NCI-H2107 (cell line): ENCODE measurements around the gene ZC3HAV1L.
"Not testable (repeated sequence)": the region's sequence is repeated elsewhere in the genome, so short reads cannot be mapped to it uniquely, and the experiment has no call there.

Source experiments
- DNase-seq: peaks from one replicate; lab custom pipeline; 2025; lab: John Stamatoyannopoulos, UW

ZC3HAV1L gene

GRCh38 chr7:139054101-139054500 lies 18.3 kb upstream of the ZC3HAV1L start:
- no peak for DNase-seq

GRCh38 chr7:139051655-139052054 lies 15.8 kb upstream of the ZC3HAV1L start:
- DNase-seq = no peak

GRCh38 chr7:139049936-139050335 lies 14.1 kb upstream of the ZC3HAV1L start:
- no peak for DNase-seq

- DNase-seq = no peak
Observed at GRCh38 chr7:139049111-139049510, 13.3 kb upstream of the ZC3HAV1L start.

- DNase-seq = no peak
Observed at GRCh38 chr7:139047970-139048369, 12.1 kb upstream of the ZC3HAV1L start.

GRCh38 chr7:139046143-139046542 lies 10.3 kb upstream of the ZC3HAV1L start:
- DNase-seq = peak; percentile 83

- DNase-seq = no peak
Observed at GRCh38 chr7:139044813-139045794, 9.3 kb upstream of the ZC3HAV1L start.

GRCh38 chr7:139043823-139044812 lies 8.3 kb upstream of the ZC3HAV1L start:
- DNase-seq = no peak

GRCh38 chr7:139041378-139042085 lies 5.7 kb upstream of the ZC3HAV1L start:
- DNase-seq = no peak

GRCh38 chr7:139038691-139039090 lies 2.8 kb upstream of the ZC3HAV1L start:
- no peak for DNase-seq

GRCh38 chr7:139036901-139037300 lies 1.1 kb upstream of the ZC3HAV1L start:
- DNase-seq = no peak

- DNase-seq = no peak
Observed at GRCh38 chr7:139034855-139035585, 822 bp downstream of the ZC3HAV1L start.

- DNase-seq = no peak
Observed at GRCh38 chr7:139034336-139034735, 1.5 kb downstream of the ZC3HAV1L start.

- no peak for DNase-seq
Observed at GRCh38 chr7:139033346-139034114, 2.3 kb downstream of the ZC3HAV1L start.

GRCh38 chr7:139032473-139032872 lies 3.4 kb downstream of the ZC3HAV1L start:
- no peak for DNase-seq

- DNase-seq = no peak
Observed at GRCh38 chr7:139029353-139029752, 6.5 kb downstream of the ZC3HAV1L start.

GRCh38 chr7:139026551-139026950 lies 9.3 kb downstream of the ZC3HAV1L start:
- DNase-seq = no peak

GRCh38 chr7:139025861-139026260 lies 10.0 kb downstream of the ZC3HAV1L start:
- DNase-seq = not testable (repeated sequence)

- no peak for DNase-seq
Observed at GRCh38 chr7:139023076-139023475, 12.8 kb downstream of the ZC3HAV1L start.

GRCh38 chr7:139022286-139022685 lies 13.6 kb downstream of the ZC3HAV1L start:
- no peak for DNase-seq
